GM23338 (cell line): ENCODE measurements around the gene MCCC1. TPM values are rescaled to one million over a fixed set of nuclear protein-coding genes. Genes with fewer than 3 reads are reported as not detected.
"Not testable (repeated sequence)": the region's sequence is repeated elsewhere in the genome, so short reads cannot be mapped to it uniquely, and the experiment has no call there.

Experiments used
- ATAC-seq: fragments of 200-7000 bp; cut with Tn5 transposase; 3 replicates; pipeline ENCODE4 v1.9.1; 2020
- DNase-seq: peaks from one replicate; pipeline ENCODE4 v3.0.0-alpha.2; 2015; ENCODE audit warnings: low spot score
- H2AFZ ChIP-seq: fragments of 200-600 bp; sonication (generic); 2 replicates; pipeline ENCODE4 v1.8.0; 2016; ENCODE audit warnings: antibody characterized with exemption, mild to moderate bottlenecking, moderate library complexity
- H3F3A ChIP-seq: fragments of 200-600 bp; sonication (generic); replicated peaks from 2 replicates; pipeline ENCODE4 v1.8.0; 2017; ENCODE audit warnings: antibody characterized with exemption, mixed run types, low read depth
- H3K27ac ChIP-seq: fragments of 200-600 bp; sonication (generic); 2 replicates; pipeline ENCODE4 v1.6.1; 2016; ENCODE audit warnings: low read depth
- H3K27me3 ChIP-seq: fragments of 200-600 bp; sonication (generic); 2 replicates; pipeline ENCODE4 v1.8.0; 2016; ENCODE audit warnings: mild to moderate bottlenecking, mixed run types, moderate library complexity; ENCODE audit not compliant: insufficient read depth
- H3K36me3 ChIP-seq: fragments of 200-600 bp; sonication (generic); 2 replicates; pipeline ENCODE4 v1.8.0; 2016; ENCODE audit warnings: mild to moderate bottlenecking; ENCODE audit not compliant: insufficient read depth
- H3K4me1 ChIP-seq: fragments of 200-600 bp; sonication (generic); 2 replicates; pipeline ENCODE4 v1.8.0; 2016; ENCODE audit warnings: mild to moderate bottlenecking, moderate library complexity; ENCODE audit not compliant: insufficient read depth
- H3K4me2 ChIP-seq: fragments of 200-600 bp; sonication (generic); 2 replicates; pipeline ENCODE4 v1.7.1; 2017; ENCODE audit warnings: mixed run types
- H3K4me3 ChIP-seq: fragments of 200-600 bp; sonication (generic); 2 replicates; pipeline ENCODE4 v1.6.1; 2016; ENCODE audit warnings: mixed run types
- H3K79me2 ChIP-seq: fragments of 200-600 bp; sonication (generic); replicated peaks from 2 replicates; pipeline ENCODE4 v1.8.0; 2017; ENCODE audit warnings: mild to moderate bottlenecking; ENCODE audit not compliant: insufficient read depth
- H3K9me2 ChIP-seq: fragments of 200-600 bp; sonication (generic); 2 replicates; pipeline ENCODE4 v1.8.0; 2017; ENCODE audit not compliant: insufficient read depth
- H4K20me1 ChIP-seq: fragments of 200-600 bp; sonication (generic); replicated peaks from 2 replicates; pipeline ENCODE4 v1.8.0; 2017; ENCODE audit warnings: mild to moderate bottlenecking; ENCODE audit not compliant: insufficient read depth
- H3K27ac Mint-ChIP-seq: 2 replicates; pipeline ENCODE4 v1.8.0; 2020; ENCODE audit warnings: inconsistent platforms, mild to moderate bottlenecking, moderate library complexity, mixed read lengths
- H3K27me3 Mint-ChIP-seq: 3 replicates; pipeline ENCODE4 v1.8.0; 2022; ENCODE audit warnings: low read depth, mild to moderate bottlenecking, moderate library complexity, mixed read lengths, inconsistent platforms; ENCODE audit not compliant: insufficient read depth, poor library complexity
- H3K36me3 Mint-ChIP-seq: 3 replicates; pipeline ENCODE4 v1.8.0; 2021; ENCODE audit warnings: low read depth, mild to moderate bottlenecking, inconsistent platforms, moderate library complexity, mixed read lengths
- H3K4me1 Mint-ChIP-seq: 3 replicates; pipeline ENCODE4 v1.8.0; 2020; ENCODE audit warnings: mild to moderate bottlenecking, inconsistent platforms, mixed read lengths
- H3K4me3 Mint-ChIP-seq: 3 replicates; pipeline ENCODE4 v1.8.0; 2021; ENCODE audit warnings: moderate library complexity, mild to moderate bottlenecking, inconsistent platforms, mixed read lengths
- H3K9me3 Mint-ChIP-seq: 3 replicates; pipeline ENCODE4 v1.8.0; 2020; ENCODE audit warnings: moderate library complexity, mild to moderate bottlenecking, inconsistent platforms, mixed read lengths
- NANOG ChIP-seq: IDR thresholded peaks from 2 replicates; pipeline ENCODE4 v1.6.1; 2016; ENCODE audit warnings: antibody characterized with exemption, borderline replicate concordance
- STAT1 ChIP-seq: IDR thresholded peaks from one replicate; pipeline ENCODE4 v1.6.1; 2016; ENCODE audit warnings: antibody characterized with exemption; ENCODE audit not compliant: unreplicated experiment
- ZNF331 ChIP-seq: fragments of 250-450 bp; sonication (Bioruptor Pico); IDR thresholded peaks from 2 replicates; pipeline ENCODE4 v1.5.0; 2020; ENCODE audit warnings: low read depth, mild to moderate bottlenecking, moderate library complexity
- polyA plus RNA-seq: library from polyadenylated mRNA; unstranded; fragments of >200 nt; fragmentation: Nextera tagmentation; extraction: Ambion mirVana; gene quantifications from 2 replicates; pipeline ENCODE4 v1.2.1, GENCODE V29; 2016
- total RNA-seq: library from RNA; depleted of rRNA; stranded (reverse); fragments of >200 nt; shearing (Covaris generic); gene quantifications from 2 replicates; pipeline ENCODE4 v1.2.3, GENCODE V29; 2014
- TF ChIP-seq, protein P1 (sequence below): IDR thresholded peaks from one replicate; pipeline ENCODE4 v1.6.1; 2018; ENCODE audit warnings: antibody characterized with exemption; ENCODE audit not compliant: unreplicated experiment
- TF ChIP-seq, protein P2 (sequence below), 2 experiments: fragments of 200-600 bp in 1 of 2; sonication (generic) in 1 of 2; conservative IDR thresholded peaks; 2 replicates each; pipeline versions ENCODE4 v1.5.1 to v1.6.1; 2016 to 2017; ENCODE audit warnings: antibody characterized with exemption in 2 of 2, low read depth in 2 of 2, mild to moderate bottlenecking in 2 of 2, moderate library complexity in 1 of 2

Gene MCCC1
- total and polyA plus RNA-seq, 2 experiments from 2014 or later: 20.2 to 24.2 TPM

DNA sequence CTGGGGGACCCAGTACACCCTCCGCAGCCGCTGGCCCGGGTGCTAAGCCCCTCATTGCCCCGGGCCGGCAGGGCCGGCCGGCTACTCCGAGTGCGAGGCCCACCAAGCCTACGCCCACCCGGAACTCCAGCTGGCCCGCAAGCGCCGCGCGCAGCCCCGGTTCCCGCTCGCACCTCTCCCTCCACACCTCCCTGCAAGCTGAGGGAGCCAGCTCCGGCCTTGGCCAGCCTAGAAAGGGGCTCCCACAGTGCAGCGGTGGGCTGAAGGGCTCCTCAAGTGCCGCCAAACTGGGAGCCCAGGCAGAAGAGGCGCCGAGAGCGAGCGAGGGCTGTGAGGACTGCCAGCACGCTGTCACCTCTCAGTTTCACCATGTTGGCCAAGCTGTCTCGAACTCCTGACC is 4.7 kb upstream of the MCCC1 start:
- H3K9me2 ChIP-seq, H3K27me3 Mint-ChIP-seq, H3K4me3 ChIP-seq: not testable (repeated sequence)

DNA sequence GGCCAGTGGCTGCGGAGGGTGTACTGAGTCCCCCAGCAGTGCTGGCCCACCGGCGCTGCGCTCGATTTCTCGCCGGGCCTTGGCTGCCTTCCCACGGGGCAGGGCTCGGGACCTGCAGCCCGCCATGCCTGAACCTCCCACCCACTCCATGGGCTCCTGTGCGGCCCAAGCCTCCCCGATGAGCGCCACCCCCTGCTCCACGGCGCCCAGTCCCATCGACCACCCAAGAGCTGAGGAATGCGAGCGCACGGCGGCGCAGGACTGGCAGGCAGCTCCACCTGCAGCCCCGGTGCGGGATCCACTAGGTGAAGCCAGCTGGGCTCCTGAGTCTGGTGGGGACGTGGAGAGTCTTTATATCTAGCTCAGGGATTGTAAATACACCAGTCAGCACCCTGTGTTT is 1.7 kb upstream of the MCCC1 start:
- DNase-seq, H3K9me3 Mint-ChIP-seq, H3K36me3 Mint-ChIP-seq: not testable (repeated sequence)

More for the DNA sequence above, 4.7 kb upstream of the MCCC1 start:
- not testable (repeated sequence) for DNase-seq, H2AFZ ChIP-seq, H3K27ac ChIP-seq, H3K79me2 ChIP-seq, H4K20me1 ChIP-seq, H3K4me2 ChIP-seq, ATAC-seq, H3K27me3 ChIP-seq, H3K4me3 Mint-ChIP-seq, H3K36me3 Mint-ChIP-seq, H3K27ac Mint-ChIP-seq, H3K36me3 ChIP-seq, H3F3A ChIP-seq, H3K9me3 Mint-ChIP-seq, H3K4me1 ChIP-seq
- peaks cover 11% of the 10 kb centered on the region for H3K4me1 Mint-ChIP-seq

DNA sequence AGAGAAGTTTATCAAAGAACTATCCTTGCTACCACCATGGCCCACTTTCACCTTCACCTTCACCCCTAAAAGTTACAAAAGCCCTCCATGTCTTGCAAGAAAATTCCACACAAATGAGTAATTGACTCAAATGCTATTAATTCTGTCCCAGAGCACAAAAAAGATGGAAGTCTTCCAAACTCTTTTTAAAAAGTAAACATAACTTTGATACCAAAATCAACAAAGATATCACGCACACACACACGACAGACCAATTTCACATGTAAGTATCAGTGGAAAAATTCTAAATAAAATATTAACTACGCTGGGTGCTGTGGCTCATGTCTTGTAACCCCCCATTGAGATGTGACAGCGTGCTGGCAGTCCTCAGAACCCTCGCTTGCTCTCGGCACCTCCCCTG is 1.1 kb upstream of the MCCC1 start:
- H3K4me3 ChIP-seq: no peak overlapping the region
- no peak overlapping the region for H2AFZ ChIP-seq
- Mint-ChIP-seq H3K4me1 (peaks cover 24% of the 10 kb centered on the region), H3K27ac (peak overlapping the region; percentile 94), H3K36me3 (peaks cover 9% of the 10 kb centered on the region), H3K4me3 (peak overlapping the region; percentile 44; the same call in 1 of the 3 replicates), H3K9me3 (peaks cover 4% of the 10 kb centered on the region; the same call in 1 of the 3 replicates), H3K27me3 (peaks cover 6% of the 10 kb centered on the region)
- H3K9me2 ChIP-seq: no peaks in the 10 kb centered on the region
- H3K79me2 ChIP-seq: peaks cover 10% of the 10 kb centered on the region; the same call in 1 of the 2 replicates
- H3K27me3 ChIP-seq: no peaks in the 10 kb centered on the region
- no peaks in the 10 kb centered on the region for H3F3A ChIP-seq
- no peaks in the 10 kb centered on the region for H4K20me1 ChIP-seq
- no peak overlapping the region for H3K4me2 ChIP-seq
- no peak overlapping the region for H3K27ac ChIP-seq
- no peak for DNase-seq
- TF ChIP-seq, protein P1, sequence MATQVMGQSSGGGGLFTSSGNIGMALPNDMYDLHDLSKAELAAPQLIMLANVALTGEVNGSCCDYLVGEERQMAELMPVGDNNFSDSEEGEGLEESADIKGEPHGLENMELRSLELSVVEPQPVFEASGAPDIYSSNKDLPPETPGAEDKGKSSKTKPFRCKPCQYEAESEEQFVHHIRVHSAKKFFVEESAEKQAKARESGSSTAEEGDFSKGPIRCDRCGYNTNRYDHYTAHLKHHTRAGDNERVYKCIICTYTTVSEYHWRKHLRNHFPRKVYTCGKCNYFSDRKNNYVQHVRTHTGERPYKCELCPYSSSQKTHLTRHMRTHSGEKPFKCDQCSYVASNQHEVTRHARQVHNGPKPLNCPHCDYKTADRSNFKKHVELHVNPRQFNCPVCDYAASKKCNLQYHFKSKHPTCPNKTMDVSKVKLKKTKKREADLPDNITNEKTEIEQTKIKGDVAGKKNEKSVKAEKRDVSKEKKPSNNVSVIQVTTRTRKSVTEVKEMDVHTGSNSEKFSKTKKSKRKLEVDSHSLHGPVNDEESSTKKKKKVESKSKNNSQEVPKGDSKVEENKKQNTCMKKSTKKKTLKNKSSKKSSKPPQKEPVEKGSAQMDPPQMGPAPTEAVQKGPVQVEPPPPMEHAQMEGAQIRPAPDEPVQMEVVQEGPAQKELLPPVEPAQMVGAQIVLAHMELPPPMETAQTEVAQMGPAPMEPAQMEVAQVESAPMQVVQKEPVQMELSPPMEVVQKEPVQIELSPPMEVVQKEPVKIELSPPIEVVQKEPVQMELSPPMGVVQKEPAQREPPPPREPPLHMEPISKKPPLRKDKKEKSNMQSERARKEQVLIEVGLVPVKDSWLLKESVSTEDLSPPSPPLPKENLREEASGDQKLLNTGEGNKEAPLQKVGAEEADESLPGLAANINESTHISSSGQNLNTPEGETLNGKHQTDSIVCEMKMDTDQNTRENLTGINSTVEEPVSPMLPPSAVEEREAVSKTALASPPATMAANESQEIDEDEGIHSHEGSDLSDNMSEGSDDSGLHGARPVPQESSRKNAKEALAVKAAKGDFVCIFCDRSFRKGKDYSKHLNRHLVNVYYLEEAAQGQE: no peak
- TF ChIP-seq, protein P2, sequence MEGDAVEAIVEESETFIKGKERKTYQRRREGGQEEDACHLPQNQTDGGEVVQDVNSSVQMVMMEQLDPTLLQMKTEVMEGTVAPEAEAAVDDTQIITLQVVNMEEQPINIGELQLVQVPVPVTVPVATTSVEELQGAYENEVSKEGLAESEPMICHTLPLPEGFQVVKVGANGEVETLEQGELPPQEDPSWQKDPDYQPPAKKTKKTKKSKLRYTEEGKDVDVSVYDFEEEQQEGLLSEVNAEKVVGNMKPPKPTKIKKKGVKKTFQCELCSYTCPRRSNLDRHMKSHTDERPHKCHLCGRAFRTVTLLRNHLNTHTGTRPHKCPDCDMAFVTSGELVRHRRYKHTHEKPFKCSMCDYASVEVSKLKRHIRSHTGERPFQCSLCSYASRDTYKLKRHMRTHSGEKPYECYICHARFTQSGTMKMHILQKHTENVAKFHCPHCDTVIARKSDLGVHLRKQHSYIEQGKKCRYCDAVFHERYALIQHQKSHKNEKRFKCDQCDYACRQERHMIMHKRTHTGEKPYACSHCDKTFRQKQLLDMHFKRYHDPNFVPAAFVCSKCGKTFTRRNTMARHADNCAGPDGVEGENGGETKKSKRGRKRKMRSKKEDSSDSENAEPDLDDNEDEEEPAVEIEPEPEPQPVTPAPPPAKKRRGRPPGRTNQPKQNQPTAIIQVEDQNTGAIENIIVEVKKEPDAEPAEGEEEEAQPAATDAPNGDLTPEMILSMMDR (conservative IDR thresholded peaks at IDR 0.05; ENCODE audit: low read depth in 2 of 2): no peak
- TF ChIP-seq STAT1 (no peak), ZNF331 (CRISPR knock-in tag) (no peak), NANOG (no peak)
- ATAC-seq: no peak
- H3K36me3 ChIP-seq: no peaks in the 10 kb centered on the region
- H3K4me1 ChIP-seq: peaks cover 10% of the 10 kb centered on the region

More for the DNA sequence above, 1.7 kb upstream of the MCCC1 start:
- H3K27ac ChIP-seq, H3K4me1 ChIP-seq, H3K9me2 ChIP-seq, H3F3A ChIP-seq, H3K27ac Mint-ChIP-seq, H3K27me3 Mint-ChIP-seq, H3K4me2 ChIP-seq, H3K36me3 ChIP-seq, H3K4me3 ChIP-seq, ATAC-seq, H4K20me1 ChIP-seq, H2AFZ ChIP-seq, H3K4me3 Mint-ChIP-seq, H3K27me3 ChIP-seq: not testable (repeated sequence)
- H3K79me2 ChIP-seq: peaks cover 10% of the 10 kb centered on the region; the same call in 1 of the 2 replicates
- peaks cover 24% of the 10 kb centered on the region for H3K4me1 Mint-ChIP-seq
